Stimulated activated naive CD8-positive, alpha-beta T cell treated with anti-CD3 and anti-CD28 coated beads, Interleukin-15, Interleukin-2, amounts not matched to agents 100 ng/mL and 50 ng/mL, for 24 hours (primary cell): ENCODE results near the gene COX7A1.

Source experiments
- H3K27ac Mint-ChIP-seq: one replicate; pipeline ENCODE4 v1.8.0; 2021; ENCODE audit warnings: mild to moderate bottlenecking, mixed read lengths
- H3K27me3 Mint-ChIP-seq: one replicate; pipeline ENCODE4 v1.8.0; 2021; ENCODE audit warnings: mixed read lengths
- H3K36me3 Mint-ChIP-seq: one replicate; pipeline ENCODE4 v1.8.0; 2021; ENCODE audit warnings: low read depth, mixed read lengths
- H3K4me1 Mint-ChIP-seq: one replicate; pipeline ENCODE4 v1.8.0; 2021; ENCODE audit warnings: low read depth, mixed read lengths
- H3K4me3 Mint-ChIP-seq: one replicate; pipeline ENCODE4 v1.8.0; 2021; ENCODE audit warnings: mild to moderate bottlenecking, mixed read lengths
- H3K9me3 Mint-ChIP-seq: one replicate; pipeline ENCODE4 v1.8.0; 2021; ENCODE audit warnings: mixed read lengths

COX7A1 gene

DNA sequence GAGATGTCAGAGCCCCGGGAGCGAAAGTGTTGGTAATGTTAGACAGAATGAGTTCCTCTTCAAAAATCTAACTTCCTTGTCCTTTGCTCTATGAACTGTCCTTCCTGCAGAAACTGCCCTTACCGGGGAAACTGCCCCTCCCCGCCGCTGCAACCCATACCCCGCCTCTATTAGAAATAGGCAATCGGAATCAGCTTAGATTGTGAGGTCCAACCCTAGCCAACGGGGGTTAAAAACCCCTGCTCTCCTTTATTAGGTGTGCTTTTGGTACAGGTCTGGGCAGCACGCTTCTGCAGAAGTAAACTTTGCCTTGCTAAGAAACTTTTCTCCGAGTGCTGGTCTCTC, 23.9 kb downstream of the COX7A1 start:
- H3K9me3 Mint-ChIP-seq: no peaks in the 10 kb centered on the region
- peaks cover 33% of the 10 kb centered on the region for H3K4me1 Mint-ChIP-seq
- H3K27me3 Mint-ChIP-seq: no peaks in the 10 kb centered on the region
- H3K27ac Mint-ChIP-seq: peak overlapping the region; percentile 95
- H3K36me3 Mint-ChIP-seq: peaks cover 6% of the 10 kb centered on the region
- peak overlapping the region; percentile 87 for H3K4me3 Mint-ChIP-seq

DNA sequence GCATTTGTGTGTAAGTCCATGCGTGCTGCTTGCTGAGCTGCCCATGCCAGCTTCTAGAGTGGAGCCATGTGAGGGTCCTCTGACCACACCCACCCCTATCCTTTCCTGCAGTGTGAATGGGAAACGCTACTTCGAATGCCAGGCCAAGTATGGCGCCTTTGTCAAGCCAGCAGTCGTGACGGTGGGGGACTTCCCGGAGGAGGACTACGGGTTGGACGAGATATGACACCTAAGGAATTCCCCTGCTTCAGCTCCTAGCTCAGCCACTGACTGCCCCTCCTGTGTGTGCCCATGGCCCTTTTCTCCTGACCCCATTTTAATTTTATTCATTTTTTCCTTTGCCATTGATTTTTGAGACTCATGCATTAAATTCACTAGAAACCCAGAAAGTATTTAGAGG, 26.7 kb downstream of the COX7A1 start:
- H3K27ac Mint-ChIP-seq: peak overlapping the region; percentile 33
- peaks cover 19% of the 10 kb centered on the region for H3K4me1 Mint-ChIP-seq
- H3K4me3 Mint-ChIP-seq: no peak overlapping the region
- no peaks in the 10 kb centered on the region for H3K27me3 Mint-ChIP-seq
- no peaks in the 10 kb centered on the region for H3K9me3 Mint-ChIP-seq
- H3K36me3 Mint-ChIP-seq: peaks cover 11% of the 10 kb centered on the region

DNA sequence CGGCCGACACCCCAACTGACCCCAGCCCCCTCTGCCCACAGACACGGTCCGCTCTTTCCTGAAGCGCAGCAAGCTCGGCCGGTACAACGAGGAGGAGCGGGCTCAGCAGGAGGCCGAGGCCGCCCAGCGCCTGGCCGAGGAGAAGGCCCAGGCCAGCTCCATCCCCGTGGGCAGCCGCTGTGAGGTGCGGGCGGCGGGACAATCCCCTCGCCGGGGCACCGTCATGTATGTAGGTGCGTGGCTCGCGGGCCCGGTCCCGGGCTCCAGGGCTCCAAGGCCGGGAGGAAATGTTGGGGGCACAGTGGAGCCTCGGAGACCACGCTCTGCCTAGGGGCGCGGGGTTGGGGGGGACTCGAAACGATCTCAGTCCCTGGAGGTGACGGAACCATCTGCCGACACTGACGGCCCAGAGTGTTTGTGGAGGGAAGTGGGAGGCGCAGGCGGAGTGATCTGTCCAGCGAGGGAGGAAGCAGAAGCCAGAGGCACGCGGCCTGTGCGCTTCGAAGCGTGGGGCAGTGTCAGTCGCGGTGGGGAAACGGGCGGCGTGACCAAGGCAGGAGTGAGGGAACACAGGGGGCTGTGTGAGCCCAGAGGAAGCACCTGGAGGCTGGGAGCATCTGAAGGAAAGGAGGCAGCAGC, 30.6 kb downstream of the COX7A1 start:
- no peaks in the 10 kb centered on the region for H3K27me3 Mint-ChIP-seq
- H3K4me3 Mint-ChIP-seq: no peak overlapping the region
- H3K4me1 Mint-ChIP-seq: peaks cover 13% of the 10 kb centered on the region
- no peaks in the 10 kb centered on the region for H3K9me3 Mint-ChIP-seq
- H3K27ac Mint-ChIP-seq: no peak overlapping the region
- H3K36me3 Mint-ChIP-seq: peaks cover 25% of the 10 kb centered on the region

DNA sequence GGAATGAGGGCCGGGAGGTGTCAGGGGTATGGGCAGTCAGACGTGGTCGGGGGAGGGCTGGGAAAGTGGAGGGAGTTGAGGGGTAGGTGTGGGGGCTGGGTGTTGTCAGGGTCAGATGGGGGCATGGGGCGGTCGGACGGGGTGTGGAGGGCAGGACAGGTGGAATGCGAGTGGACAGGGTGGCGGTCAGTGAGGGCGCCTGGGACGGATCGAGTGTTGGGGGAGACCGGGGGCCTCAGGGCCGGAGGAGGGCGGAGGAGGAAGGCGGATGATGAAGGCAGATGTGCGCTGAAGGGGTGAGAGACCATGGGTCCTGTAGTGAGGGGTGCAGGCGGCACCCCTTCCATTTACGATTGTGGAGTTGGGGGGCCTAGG, 31.3 kb downstream of the COX7A1 start:
- no peaks in the 10 kb centered on the region for H3K9me3 Mint-ChIP-seq
- no peak overlapping the region for H3K27ac Mint-ChIP-seq
- no peaks in the 10 kb centered on the region for H3K27me3 Mint-ChIP-seq
- H3K4me3 Mint-ChIP-seq: no peak overlapping the region
- peaks cover 18% of the 10 kb centered on the region for H3K4me1 Mint-ChIP-seq
- peaks cover 25% of the 10 kb centered on the region for H3K36me3 Mint-ChIP-seq

DNA sequence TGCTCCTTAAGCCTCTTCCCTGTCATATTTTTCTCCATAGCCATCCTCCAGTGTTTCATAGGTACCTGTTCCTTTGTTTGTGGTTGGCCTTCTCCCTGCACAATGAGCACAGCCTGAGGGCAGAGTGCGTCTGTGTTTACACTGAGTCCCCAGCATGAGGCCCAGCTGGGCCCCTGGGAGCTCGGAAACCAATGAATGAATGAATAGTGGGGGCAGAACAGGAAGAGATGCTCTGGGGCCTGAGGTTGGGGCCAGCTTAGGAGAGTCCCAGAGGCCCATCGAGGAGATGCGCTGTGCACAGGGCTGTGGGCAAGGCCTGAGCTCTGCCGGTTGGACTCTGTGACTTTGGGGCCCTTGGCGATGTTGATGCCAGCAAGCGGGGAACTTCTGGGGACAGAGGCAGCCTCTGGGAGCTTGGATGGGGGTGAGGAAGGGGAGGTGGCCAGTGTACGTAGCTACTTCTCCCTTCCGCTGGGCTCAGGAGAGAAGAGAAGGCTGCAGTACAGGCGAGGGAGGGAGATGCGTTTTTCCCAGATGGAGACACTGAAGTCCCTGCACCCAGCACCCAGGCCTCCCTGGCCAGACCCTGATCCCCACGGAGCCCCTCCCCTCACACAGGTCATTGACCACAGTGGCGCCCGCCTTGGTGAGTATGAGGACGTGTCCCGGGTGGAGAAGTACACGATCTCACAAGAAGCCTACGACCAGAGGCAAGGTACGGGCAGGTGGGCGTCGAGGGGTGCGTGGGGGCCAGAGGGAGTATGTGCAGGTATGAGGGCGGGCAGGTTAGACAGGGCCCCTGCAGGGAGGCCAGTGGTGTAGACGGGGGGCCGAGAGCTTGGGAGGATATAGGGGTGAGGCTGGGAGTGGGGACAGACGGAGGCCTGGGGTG, 31.9 kb downstream of the COX7A1 start:
- Mint-ChIP-seq H3K36me3 (peaks cover 19% of the 10 kb centered on the region), H3K4me1 (peaks cover 14% of the 10 kb centered on the region), H3K27ac (no peak overlapping the region), H3K9me3 (no peaks in the 10 kb centered on the region), H3K4me3 (no peak overlapping the region), H3K27me3 (no peaks in the 10 kb centered on the region)

DNA sequence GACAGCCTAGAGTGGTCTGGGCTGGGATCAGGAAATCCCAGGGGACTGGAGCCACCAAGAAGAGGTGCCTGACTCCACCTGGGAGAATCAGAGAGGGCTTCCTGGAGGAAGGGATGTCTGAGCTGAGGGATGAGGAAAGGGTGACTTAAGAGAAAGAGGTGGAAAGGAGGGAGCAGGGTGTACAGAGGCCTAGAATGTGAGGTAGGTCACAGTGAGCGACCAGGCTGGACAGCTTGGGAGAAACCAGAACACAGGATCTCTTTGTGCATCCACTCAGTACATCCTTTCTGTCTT, 36.0 kb downstream of the COX7A1 start:
- Mint-ChIP-seq H3K27me3 (no peaks in the 10 kb centered on the region), H3K4me1 (peaks cover 35% of the 10 kb centered on the region), H3K9me3 (no peaks in the 10 kb centered on the region), H3K4me3 (peak overlapping the region; percentile 98), H3K27ac (peak overlapping the region; percentile 95), H3K36me3 (peaks cover 40% of the 10 kb centered on the region)

DNA sequence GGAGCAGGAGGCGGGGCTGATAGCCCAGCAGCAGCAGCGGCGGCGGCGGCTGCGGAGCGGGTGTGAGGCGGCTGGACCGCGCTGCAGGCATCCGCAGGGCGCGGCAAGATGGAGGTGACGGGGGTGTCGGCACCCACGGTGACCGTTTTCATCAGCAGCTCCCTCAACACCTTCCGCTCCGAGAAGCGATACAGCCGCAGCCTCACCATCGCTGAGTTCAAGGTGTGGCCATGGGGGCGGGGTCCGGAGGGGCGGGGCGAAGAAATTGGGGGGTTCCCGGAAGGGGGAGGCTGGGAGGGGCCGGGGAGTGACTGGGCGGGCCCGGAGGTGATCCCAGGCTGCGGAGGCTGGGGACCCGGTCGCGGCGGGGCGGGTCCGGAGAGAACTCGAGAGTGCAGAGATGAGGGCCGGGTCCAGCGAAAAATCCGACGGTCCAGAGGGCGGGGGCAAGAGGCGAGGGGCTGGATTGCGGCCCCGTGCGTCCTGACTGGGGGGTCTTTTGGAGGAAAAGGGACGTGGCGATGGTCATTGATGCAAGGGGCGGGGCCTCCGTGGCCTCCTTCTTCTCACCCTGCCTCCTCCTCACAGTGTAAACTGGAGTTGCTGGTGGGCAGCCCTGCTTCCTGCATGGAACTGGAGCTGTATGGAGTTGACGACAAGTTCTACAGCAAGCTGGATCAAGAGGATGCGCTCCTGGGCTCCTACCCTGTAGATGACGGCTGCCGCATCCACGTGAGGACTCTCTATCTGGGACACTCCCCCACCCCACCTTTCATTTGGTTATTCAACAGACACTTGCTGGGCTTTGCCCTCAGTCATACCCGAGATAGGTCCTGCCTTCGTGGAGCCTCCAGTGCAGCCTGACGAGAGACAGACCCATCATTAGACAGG, 36.5 kb downstream of the COX7A1 start, which contains the start of gene TBCB:
TSS of gene TBCB (plus strand) at position 16 of the 891 bp plus-strand sequence. CDS start at position 109, 93 bp downstream.
- Mint-ChIP-seq H3K9me3 (no peaks in the 10 kb centered on the region), H3K27me3 (no peaks in the 10 kb centered on the region), H3K4me3 (peak within 1 kb of the TSS; percentile 98), H3K27ac (peak within 1 kb of the TSS; percentile 95), H3K36me3 (peaks cover 40% of the 10 kb centered on the region), H3K4me1 (peaks cover 35% of the 10 kb centered on the region)

DNA sequence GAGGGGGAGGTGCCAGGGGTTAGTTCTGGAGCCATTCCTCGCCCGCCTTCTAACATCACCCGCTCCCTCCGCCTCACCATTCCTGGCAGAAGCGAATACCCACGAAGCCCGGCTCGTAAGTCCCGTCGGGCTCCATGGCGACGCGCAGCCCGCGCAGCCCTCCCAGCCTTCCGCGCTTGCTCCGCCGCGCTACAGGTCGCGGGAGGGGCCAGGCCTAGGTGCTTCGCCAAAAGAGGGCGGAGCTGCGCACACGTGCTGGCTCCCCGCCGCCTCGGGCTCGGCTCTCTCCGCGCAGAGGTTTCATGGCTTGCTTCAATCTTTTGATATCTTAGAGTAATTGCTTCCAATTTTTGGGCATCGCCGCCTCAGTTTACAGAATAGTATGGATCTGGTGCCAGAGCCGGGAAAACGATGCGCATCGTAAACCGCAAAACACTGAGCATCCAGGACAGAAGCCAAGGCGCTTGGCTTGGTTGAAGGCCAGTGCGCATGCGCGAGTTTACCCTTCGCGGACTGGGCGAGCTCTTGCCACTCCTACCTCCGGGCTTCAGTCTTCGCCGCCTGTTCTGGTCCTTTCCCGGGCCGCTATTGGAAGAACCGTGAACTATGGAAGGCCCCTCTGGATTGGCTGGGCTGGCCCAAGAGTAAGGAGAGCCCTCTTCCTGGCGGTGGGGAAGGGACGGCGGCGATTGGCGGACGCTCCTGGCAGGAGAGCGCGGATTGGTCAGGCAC, 37.4 kb downstream of the COX7A1 start, which contains the start of gene POLR2I:
TSS of gene POLR2I (minus strand) at position 155 of the 732 bp plus-strand sequence. CDS start at position 136, 19 bp downstream.
- H3K4me3 Mint-ChIP-seq: peak within 1 kb of the TSS; percentile 98
- H3K27ac Mint-ChIP-seq: peak within 1 kb of the TSS; percentile 95
- H3K36me3 Mint-ChIP-seq: peaks cover 37% of the 10 kb centered on the region
- H3K27me3 Mint-ChIP-seq: no peaks in the 10 kb centered on the region
- H3K9me3 Mint-ChIP-seq: no peaks in the 10 kb centered on the region
- H3K4me1 Mint-ChIP-seq: peaks cover 35% of the 10 kb centered on the region

DNA sequence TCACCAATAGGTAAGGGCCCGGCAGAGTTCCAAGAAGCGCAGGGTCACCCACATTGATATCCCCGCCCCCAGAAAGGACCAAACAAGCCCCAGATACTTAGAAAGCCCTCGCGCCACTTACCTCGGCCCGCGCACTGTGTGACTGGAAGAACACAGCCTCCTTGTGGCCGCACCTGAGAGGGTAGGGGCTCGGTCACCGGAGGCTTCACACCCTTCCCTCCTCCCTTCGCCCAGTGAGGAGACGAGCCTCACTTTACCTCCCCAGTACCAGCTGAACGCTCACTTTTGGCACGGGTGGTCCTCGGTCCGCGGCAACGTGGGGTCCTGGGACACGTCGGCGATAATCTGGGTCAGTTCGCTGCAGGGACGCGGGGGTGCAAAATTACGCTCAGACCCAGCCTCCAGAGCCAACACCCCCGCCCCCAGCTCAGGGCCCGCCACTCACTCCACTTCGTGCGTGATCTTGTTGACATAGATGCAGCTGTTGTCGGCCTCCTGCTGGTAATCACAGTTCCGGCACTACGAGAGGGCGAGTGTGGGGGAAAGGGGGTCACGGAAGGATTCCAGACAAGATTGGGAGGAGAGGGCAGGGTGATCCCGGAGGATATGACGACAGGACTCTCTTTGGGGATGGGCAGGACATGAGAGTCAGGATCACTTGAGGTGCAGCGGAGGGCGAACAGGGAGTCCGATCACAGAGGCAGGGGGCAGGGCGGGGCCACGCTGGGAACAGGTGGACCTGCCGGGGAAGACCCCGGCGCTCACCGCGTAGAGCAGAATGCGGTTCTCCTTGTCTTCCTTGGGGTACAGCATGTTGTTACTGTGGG, 38.1 kb downstream of the COX7A1 start:
- Mint-ChIP-seq H3K27ac (peak overlapping the region; percentile 95), H3K9me3 (no peaks in the 10 kb centered on the region), H3K27me3 (no peaks in the 10 kb centered on the region), H3K4me3 (peak overlapping the region; percentile 98), H3K4me1 (peaks cover 35% of the 10 kb centered on the region), H3K36me3 (peaks cover 35% of the 10 kb centered on the region)

DNA sequence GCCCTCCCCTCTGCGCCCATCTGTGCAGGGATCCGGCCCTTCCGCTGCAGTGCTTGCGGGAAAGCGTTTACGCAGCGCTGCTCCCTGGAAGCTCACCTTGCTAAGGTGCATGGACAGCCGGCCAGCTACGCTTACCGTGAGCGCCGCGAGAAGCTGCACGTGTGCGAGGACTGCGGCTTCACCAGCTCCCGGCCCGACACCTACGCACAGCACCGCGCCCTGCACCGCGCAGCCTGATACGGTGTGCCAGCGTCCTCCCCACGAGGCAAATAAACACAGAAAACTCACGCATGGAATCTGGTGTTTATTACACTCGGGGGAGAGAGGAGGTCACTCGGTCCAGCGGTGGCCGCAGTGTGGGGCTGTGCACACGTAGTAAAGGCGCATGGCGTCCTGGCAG, 38.8 kb downstream of the COX7A1 start:
- H3K27me3 Mint-ChIP-seq: no peaks in the 10 kb centered on the region
- peaks cover 38% of the 10 kb centered on the region for H3K36me3 Mint-ChIP-seq
- H3K9me3 Mint-ChIP-seq: no peaks in the 10 kb centered on the region
- H3K4me1 Mint-ChIP-seq: peaks cover 35% of the 10 kb centered on the region
- H3K4me3 Mint-ChIP-seq: peak overlapping the region; percentile 98
- no peak overlapping the region for H3K27ac Mint-ChIP-seq

DNA sequence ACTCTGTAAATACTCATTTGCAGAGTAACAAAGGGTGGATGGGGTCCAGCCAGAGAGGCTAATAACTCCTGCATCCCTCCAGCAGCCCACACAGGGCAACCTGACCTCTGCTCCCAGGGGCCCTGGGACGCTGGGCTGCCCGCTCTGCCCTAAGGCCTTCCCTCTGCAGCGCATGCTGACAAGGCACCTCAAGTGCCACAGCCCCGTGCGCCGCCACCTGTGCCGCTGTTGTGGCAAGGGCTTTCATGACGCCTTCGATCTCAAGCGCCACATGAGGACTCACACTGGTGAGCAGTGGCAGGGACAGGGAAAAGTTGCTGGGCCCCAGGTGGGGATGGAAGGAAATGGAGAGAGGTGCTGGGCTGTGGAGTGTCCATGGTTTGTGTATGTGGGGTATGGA, 39.6 kb downstream of the COX7A1 start:
- Mint-ChIP-seq H3K4me1 (peaks cover 35% of the 10 kb centered on the region), H3K4me3 (peak overlapping the region; percentile 98), H3K36me3 (peaks cover 33% of the 10 kb centered on the region), H3K27me3 (no peaks in the 10 kb centered on the region), H3K9me3 (no peaks in the 10 kb centered on the region), H3K27ac (no peak overlapping the region)

DNA sequence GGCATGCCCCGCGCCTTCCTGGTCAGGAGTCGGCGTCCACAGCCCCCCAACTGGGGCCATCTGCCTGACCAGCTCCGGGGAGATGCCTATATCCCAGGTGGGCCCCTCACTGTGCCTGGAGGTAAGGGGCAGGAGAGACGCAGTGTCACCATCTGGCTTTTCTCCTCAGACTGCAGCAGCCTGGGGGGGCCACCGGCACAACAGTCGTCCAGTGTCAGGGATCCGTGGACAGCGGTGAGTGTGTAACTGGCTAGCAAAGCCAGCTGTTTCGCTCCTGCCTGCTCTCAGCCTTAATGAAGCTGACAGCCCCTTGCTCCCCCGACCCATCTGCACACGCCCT, 41.1 kb downstream of the COX7A1 start:
- H3K27ac Mint-ChIP-seq: no peak overlapping the region
- no peak overlapping the region for H3K4me3 Mint-ChIP-seq
- H3K27me3 Mint-ChIP-seq: no peaks in the 10 kb centered on the region
- H3K4me1 Mint-ChIP-seq: peaks cover 27% of the 10 kb centered on the region
- no peaks in the 10 kb centered on the region for H3K9me3 Mint-ChIP-seq
- H3K36me3 Mint-ChIP-seq: peaks cover 32% of the 10 kb centered on the region

DNA sequence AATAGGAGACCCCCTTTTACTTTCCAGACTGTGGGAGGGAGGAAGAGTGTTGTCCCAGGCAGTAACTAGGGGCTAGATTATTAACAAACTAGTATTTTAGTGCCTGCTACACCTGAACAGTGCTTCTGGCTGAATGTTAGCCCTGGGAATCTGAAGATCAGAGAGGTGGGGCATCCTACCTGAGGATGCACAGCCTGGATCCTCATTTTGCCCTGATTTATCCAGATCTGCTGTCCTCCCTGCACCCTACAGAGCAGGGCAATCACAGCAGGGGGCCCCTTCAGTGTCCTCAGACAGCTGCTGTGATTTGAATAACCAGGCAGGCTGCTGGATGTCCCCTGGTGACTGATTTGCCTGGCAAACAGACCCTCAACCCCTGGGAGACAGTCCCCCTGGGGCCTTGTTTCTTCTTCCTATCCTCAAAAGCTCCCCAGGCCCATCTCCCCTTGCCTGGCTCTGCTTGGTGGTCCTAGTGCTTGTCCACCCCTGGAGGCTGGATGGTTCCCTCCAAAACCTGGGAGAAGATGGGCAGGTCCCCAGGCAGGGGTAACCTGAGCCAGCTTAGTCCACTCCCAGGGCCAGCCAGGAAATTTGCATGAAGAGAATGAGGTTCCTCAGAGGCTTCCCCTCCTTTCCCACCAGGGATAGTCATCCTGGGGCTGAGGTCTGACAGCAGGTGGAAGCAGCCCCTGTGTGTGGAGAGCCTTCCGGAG, 41.6 kb downstream of the COX7A1 start, which contains the start of gene OVOL3:
TSS of gene OVOL3 (plus strand) at position 657 of the 713 bp plus-strand sequence. CDS start 60 bp downstream, outside the sequence.
- H3K27ac Mint-ChIP-seq: no peak within 1 kb of the TSS
- H3K9me3 Mint-ChIP-seq: no peaks in the 10 kb centered on the region
- H3K36me3 Mint-ChIP-seq: peaks cover 33% of the 10 kb centered on the region
- no peak within 1 kb of the TSS for H3K4me3 Mint-ChIP-seq
- H3K27me3 Mint-ChIP-seq: no peaks in the 10 kb centered on the region
- peaks cover 22% of the 10 kb centered on the region for H3K4me1 Mint-ChIP-seq
